B cell (primary cell): ENCODE measurements around the gene C2CD4C. TPM values are rescaled to one million over a fixed set of nuclear protein-coding genes. Genes with fewer than 3 reads are reported as not detected.

Experiments used
- ATAC-seq: fragments of 200-7000 bp; cut with Tn5 transposase; one replicate; pipeline ENCODE4 v1.10.0; 2021; ENCODE audit warnings: low read depth, mild to moderate bottlenecking, moderate number of reproducible peaks, moderate library complexity
- CTCF ChIA-PET: fragments of 350-600 bp; sonication (Branson Sonifier 250); formaldehyde crosslinking; loops from one replicate; lab custom pipeline; 2021; ENCODE audit warnings: antibody characterized with exemption, inconsistent platforms; lab: Charles Lee
- POLR2A ChIA-PET: fragments of 350-600 bp; sonication (Branson Sonifier 250); formaldehyde crosslinking; loops from one replicate; lab custom pipeline; 2021; ENCODE audit warnings: antibody characterized with exemption; lab: Charles Lee
- DNase-seq: peaks from one replicate; pipeline ENCODE4 v3.0.0; 2013
- H2AFZ ChIP-seq: 2 replicates; pipeline ENCODE4 v1.6.1; 2012; ENCODE audit warnings: mild to moderate bottlenecking, low read depth, low read length; ENCODE audit not compliant: insufficient read depth, poor library complexity, severe bottlenecking
- H3K27ac ChIP-seq, 2 donors: 1 replicate in 1 of 2; 2 replicates in 1 of 2; pipeline ENCODE4 v1.5.1; 2012 to 2013; ENCODE audit warnings: low read length in 2 of 2, mild to moderate bottlenecking in 2 of 2, moderate library complexity in 1 of 2
- H3K27me3 ChIP-seq, 4 experiments: fragments of 200-600 bp in 1 of 4; sonication (generic) in 1 of 4; replicated peaks in 1 of 4; 1 replicate in 2 of 4; 2 replicates in 2 of 4; pipeline versions ENCODE4 v1.6.1 to v1.7.0; 2013 to 2016; ENCODE audit warnings: low read length in 3 of 4, mild to moderate bottlenecking in 2 of 4, mixed read lengths in 1 of 4, moderate library complexity in 1 of 4; ENCODE audit not compliant: insufficient read depth in 4 of 4, control insufficient read depth in 3 of 4; ENCODE audit errors: control extremely low read depth in 1 of 4
- H3K36me3 ChIP-seq, 2 experiments: replicated peaks in 1 of 2; 1 replicate in 1 of 2; 2 replicates in 1 of 2; pipeline versions ENCODE4 v1.6.1 to v1.7.1; 2013; ENCODE audit warnings: low read length in 1 of 2; ENCODE audit not compliant: insufficient read depth in 2 of 2, control insufficient read depth in 1 of 2; ENCODE audit errors: control extremely low read depth in 1 of 2, extremely low read depth in 1 of 2
- H3K4me1 ChIP-seq, 2 donors: fragments of 200-600 bp in 1 of 2; sonication (generic) in 1 of 2; 1 replicate in 1 of 2; 2 replicates in 1 of 2; pipeline versions ENCODE4 v1.5.1 to v1.6.1; 2013 to 2017; ENCODE audit warnings: low read length in 2 of 2; ENCODE audit not compliant: control insufficient read depth in 2 of 2, insufficient read depth in 2 of 2
- H3K4me2 ChIP-seq: replicated peaks from 2 replicates; pipeline ENCODE3; 2012; ENCODE audit warnings: mild to moderate bottlenecking, low read depth, low read length; ENCODE audit not compliant: poor library complexity, severe bottlenecking
- H3K4me3 ChIP-seq, 5 experiments: fragments of 200-600 bp in 1 of 5; sonication (generic) in 1 of 5; 1 replicate in 3 of 5; 2 replicates in 2 of 5; pipeline versions ENCODE4 v1.5.1 to v1.7.0; 2011 to 2016; ENCODE audit warnings: low read length in 4 of 5, mild to moderate bottlenecking in 4 of 5, low read depth in 2 of 5, control low read depth in 1 of 5, moderate library complexity in 1 of 5; ENCODE audit not compliant: insufficient read depth in 1 of 5; ENCODE audit errors: control extremely low read depth in 1 of 5, extremely low read depth in 1 of 5
- H3K79me2 ChIP-seq: fragments of 200-600 bp; sonication (generic); one replicate; pipeline ENCODE4 v1.6.0; 2016; ENCODE audit warnings: low read length; ENCODE audit not compliant: control insufficient read depth, insufficient read depth
- H3K9ac ChIP-seq: fragments of 200-600 bp; sonication (generic); 2 replicates; pipeline ENCODE4 v1.6.1; 2017; ENCODE audit warnings: mild to moderate bottlenecking, low read length, moderate library complexity
- H3K9me3 ChIP-seq, 3 donors: one replicate each; pipeline versions ENCODE4 v1.6.1 to v1.7.1; 2013; ENCODE audit warnings: low read length in 2 of 3; ENCODE audit not compliant: control insufficient read depth in 2 of 3, insufficient read depth in 1 of 3; ENCODE audit errors: control extremely low read depth in 1 of 3
- H4K20me1 ChIP-seq: 2 replicates; pipeline ENCODE4 v1.6.0; 2012; ENCODE audit warnings: mild to moderate bottlenecking, low read length; ENCODE audit not compliant: insufficient read depth, control insufficient read depth, poor library complexity, severe bottlenecking
- H3K27ac Mint-ChIP-seq: one replicate; pipeline ENCODE4 v1.8.0; 2021; ENCODE audit warnings: mixed read lengths
- H3K27me3 Mint-ChIP-seq: one replicate; pipeline ENCODE4 v1.8.0; 2021; ENCODE audit warnings: mixed read lengths
- H3K4me1 Mint-ChIP-seq: one replicate; pipeline ENCODE4 v1.8.0; 2021; ENCODE audit warnings: mixed read lengths
- H3K4me3 Mint-ChIP-seq: one replicate; pipeline ENCODE4 v1.8.0; 2021; ENCODE audit warnings: mixed read lengths
- H3K9me3 Mint-ChIP-seq: one replicate; pipeline ENCODE4 v1.8.0; 2022; ENCODE audit warnings: mixed read lengths; ENCODE audit not compliant: insufficient read depth
- EZH2 ChIP-seq: IDR thresholded peaks from 2 replicates; pipeline ENCODE4 v1.6.1; 2012; ENCODE audit warnings: borderline replicate concordance, low read depth, mild to moderate bottlenecking, moderate library complexity, low read length; ENCODE audit not compliant: insufficient read depth, poor library complexity, severe bottlenecking
- WGBS: methylation state at CpG from one replicate; pipeline ENCODE4 v1.1.5; 2013; ENCODE audit warnings: missing lambda C conversion rate; ENCODE audit not compliant: insufficient coverage; 5-methylcytosine and 5-hydroxymethylcytosine counted together
- intact Hi-C: fragments of 100-400 bp; cut with micrococcal nuclease; formaldehyde crosslinking; loops from one replicate; pipeline ENCODE4 v1.10.0; 2022
- polyA plus RNA-seq: library from polyadenylated mRNA; depleted of rRNA; stranded (reverse); fragments of >200 nt; gene quantifications from 2 replicates; pipeline ENCODE4 v1.2.3, GENCODE V29; 2012
- total RNA-seq, 2 donors: library from RNA; stranded (reverse); fragments of 120-200 nt in 1 of 2; gene quantifications; 1 replicate in 1 of 2; 2 replicates in 1 of 2; pipeline versions ENCODE4 v1.2.3 to v1.2.4, GENCODE V29; 2013 to 2022
- TF ChIP-seq, protein P1 (sequence below): fragments of 200-600 bp; IDR thresholded peaks from one replicate; pipeline ENCODE4 v1.8.0; 2022; ENCODE audit warnings: antibody characterized with exemption, mild to moderate bottlenecking

Gene C2CD4C
- total and polyA plus RNA-seq, 2 donors (not counting 1 experiment from before 2014, with no cell fraction given): not detected

DNA sequence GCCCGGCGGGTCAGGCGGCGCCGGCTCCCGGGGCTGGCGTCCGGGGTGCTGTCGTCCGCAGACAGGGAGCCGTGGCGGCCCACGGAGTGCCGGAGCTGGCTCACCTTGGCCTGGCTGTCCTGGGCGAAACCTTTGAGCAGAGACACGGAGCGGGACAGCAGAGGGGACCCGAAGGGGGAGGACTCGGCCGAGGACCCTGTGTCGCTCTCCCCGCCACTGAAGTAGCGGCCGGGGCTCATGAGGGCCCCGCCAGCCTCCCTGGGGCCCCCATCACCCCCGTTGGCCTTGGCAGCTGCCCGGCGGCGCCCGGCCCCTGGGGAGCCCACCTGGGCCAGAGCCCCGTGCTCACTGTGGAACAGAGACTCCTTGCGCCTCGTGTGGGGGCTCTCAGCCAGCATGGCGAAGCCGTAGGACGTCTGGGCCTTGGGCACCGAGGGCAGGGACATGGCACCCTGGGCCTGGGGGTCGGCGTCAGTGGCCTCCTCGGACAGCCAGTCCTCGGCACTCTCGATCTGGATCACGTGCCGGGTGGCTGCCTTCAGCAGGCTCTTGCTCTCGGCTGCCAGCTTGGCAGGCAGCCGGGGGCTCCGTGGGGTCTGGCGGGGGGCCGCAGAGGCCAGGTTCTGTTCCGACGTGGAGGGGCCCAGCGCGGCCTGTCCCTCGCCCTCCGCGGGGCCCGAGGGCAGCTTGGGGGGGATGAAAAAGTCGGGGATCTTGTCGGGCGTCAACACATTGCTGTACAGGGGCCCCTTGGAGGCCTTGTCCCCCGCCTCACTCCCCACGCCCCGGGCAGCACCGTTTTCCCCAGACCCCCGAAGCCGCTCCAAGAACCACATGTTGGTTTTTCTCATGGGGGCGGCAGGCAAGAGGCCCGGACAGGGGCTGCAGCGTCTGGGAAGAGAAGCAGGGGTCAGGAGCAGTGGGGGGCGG lies 1.2 kb downstream of the C2CD4C start:
- Mint-ChIP-seq H3K4me1 (peaks cover 6% of the 10 kb centered on the region), H3K9me3 (no peaks in the 10 kb centered on the region), H3K4me3 (no peak overlapping the region), H3K27me3 (peaks cover 25% of the 10 kb centered on the region), H3K27ac (no peak overlapping the region)
- Histone ChIP-seq H3K4me1 (peaks cover 14 to 16% of the 10 kb centered on the region in 2 donors), H3K27ac (no peak overlapping the region), H3K36me3 (no peaks in the 10 kb centered on the region), H3K9ac (no peak overlapping the region), H3K9me3 (peaks cover 0 to 14% (median 0%) of the 10 kb centered on the region in 3 donors), H3K4me3 (peak overlapping the region in 1 of 5 experiments; percentile 52), H3K27me3 (peaks cover 0 to 40% (median 10%) of the 10 kb centered on the region in 4 experiments), H4K20me1 (no peaks in the 10 kb centered on the region), H3K79me2 (no peaks in the 10 kb centered on the region), H2AFZ (no peak overlapping the region), H3K4me2 (peak overlapping the region; percentile 79)
- no peak for TF ChIP-seq EZH2
- TF ChIP-seq, protein P1, sequence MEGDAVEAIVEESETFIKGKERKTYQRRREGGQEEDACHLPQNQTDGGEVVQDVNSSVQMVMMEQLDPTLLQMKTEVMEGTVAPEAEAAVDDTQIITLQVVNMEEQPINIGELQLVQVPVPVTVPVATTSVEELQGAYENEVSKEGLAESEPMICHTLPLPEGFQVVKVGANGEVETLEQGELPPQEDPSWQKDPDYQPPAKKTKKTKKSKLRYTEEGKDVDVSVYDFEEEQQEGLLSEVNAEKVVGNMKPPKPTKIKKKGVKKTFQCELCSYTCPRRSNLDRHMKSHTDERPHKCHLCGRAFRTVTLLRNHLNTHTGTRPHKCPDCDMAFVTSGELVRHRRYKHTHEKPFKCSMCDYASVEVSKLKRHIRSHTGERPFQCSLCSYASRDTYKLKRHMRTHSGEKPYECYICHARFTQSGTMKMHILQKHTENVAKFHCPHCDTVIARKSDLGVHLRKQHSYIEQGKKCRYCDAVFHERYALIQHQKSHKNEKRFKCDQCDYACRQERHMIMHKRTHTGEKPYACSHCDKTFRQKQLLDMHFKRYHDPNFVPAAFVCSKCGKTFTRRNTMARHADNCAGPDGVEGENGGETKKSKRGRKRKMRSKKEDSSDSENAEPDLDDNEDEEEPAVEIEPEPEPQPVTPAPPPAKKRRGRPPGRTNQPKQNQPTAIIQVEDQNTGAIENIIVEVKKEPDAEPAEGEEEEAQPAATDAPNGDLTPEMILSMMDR: no peak
- POLR2A ChIA-PET: no interaction called here
- DNase-seq: no peak
- WGBS: 79% methylated on average over 64 of the region's 70 CpGs
- ATAC-seq: no peak
- CTCF ChIA-PET: no interaction called here
- intact Hi-C loops: no loop called here

DNA sequence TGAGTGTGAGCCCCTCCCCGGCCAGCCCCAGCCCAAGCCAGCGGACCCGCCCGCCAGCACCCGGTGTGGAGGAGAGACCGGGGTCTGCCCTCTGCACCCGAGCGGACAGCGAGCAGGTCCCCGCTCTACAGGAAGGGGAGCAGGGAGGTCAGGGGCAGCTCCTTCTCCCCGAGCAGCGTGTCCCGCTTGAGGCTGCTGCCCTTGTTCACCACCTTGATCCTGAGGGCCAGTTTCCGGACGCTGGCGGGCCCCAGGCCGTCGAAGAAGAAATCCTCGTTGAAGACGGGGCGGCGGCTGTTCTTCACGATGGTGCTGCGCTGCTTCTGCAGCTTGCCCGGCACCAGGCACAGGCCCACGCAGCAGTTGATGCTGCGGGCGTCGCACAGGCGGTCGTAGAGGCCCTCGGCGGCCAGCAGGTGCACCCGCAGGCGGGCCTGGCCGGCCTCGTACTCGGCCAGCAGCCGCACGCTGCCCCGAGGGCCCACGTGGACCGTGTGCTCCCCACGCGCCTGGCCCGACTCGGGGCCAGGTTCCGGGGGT lies 1.9 kb downstream of the C2CD4C start:
- TF ChIP-seq EZH2: no peak
- TF ChIP-seq, protein P1: no peak
- H4K20me1 ChIP-seq: no peaks in the 10 kb centered on the region
- peaks cover 0 to 42% (median 10%) of the 10 kb centered on the region in 4 experiments for H3K27me3 ChIP-seq
- H3K4me1 ChIP-seq: peaks cover 14 to 16% of the 10 kb centered on the region in 2 donors
- H3K36me3 ChIP-seq: no peaks in the 10 kb centered on the region
- H3K9me3 ChIP-seq: peaks cover 0 to 21% (median 0%) of the 10 kb centered on the region in 3 donors
- ATAC-seq (no peak), DNase-seq (no peak)
- POLR2A ChIA-PET: no interaction called here
- H3K9me3 Mint-ChIP-seq: no peaks in the 10 kb centered on the region
- H3K9ac ChIP-seq: no peak overlapping the region
- no peaks in the 10 kb centered on the region for H3K79me2 ChIP-seq
- no peak overlapping the region for H2AFZ ChIP-seq
- 91% methylated on average over 48 of the region's 48 CpGs for WGBS
- H3K4me3 ChIP-seq: no peak overlapping the region
- intact Hi-C loops: no loop called here
- H3K4me2 ChIP-seq: no peak overlapping the region
- H3K27me3 Mint-ChIP-seq: peaks cover 25% of the 10 kb centered on the region
- H3K27ac ChIP-seq: no peak overlapping the region
- no peak overlapping the region for H3K4me3 Mint-ChIP-seq
- H3K27ac Mint-ChIP-seq: no peak overlapping the region
- CTCF ChIA-PET: no interaction called here
- peaks cover 6% of the 10 kb centered on the region for H3K4me1 Mint-ChIP-seq
